Muscle layer of colon (tissue), 2 donors: ENCODE results near the gene B3GAT2.

Experiments used
- H3K27ac ChIP-seq: one replicate; pipeline ENCODE4 v1.7.0; 2013; ENCODE audit warnings: low read depth, mild to moderate bottlenecking, low read length, moderate library complexity
- H3K27me3 ChIP-seq, 2 donors: one replicate each; pipeline ENCODE4 v1.7.0; 2013; ENCODE audit warnings: low read length in 2 of 2, mild to moderate bottlenecking in 2 of 2; ENCODE audit not compliant: insufficient read depth in 2 of 2, control insufficient read depth in 1 of 2
- H3K36me3 ChIP-seq: one replicate; pipeline ENCODE4 v1.7.0; 2013; ENCODE audit warnings: mild to moderate bottlenecking, low read length; ENCODE audit not compliant: insufficient read depth
- H3K4me1 ChIP-seq: one replicate; pipeline ENCODE4 v1.7.0; 2013; ENCODE audit warnings: mild to moderate bottlenecking, low read length; ENCODE audit not compliant: insufficient read depth
- H3K4me3 ChIP-seq, 2 donors: one replicate each; pipeline ENCODE4 v1.7.0; 2013; ENCODE audit warnings: low read length in 2 of 2, low read depth in 1 of 2, mild to moderate bottlenecking in 1 of 2, moderate library complexity in 1 of 2
- H3K9ac ChIP-seq: one replicate; pipeline ENCODE4 v1.7.0; 2013; ENCODE audit warnings: low read length
- H3K9me3 ChIP-seq: one replicate; pipeline ENCODE4 v1.7.0; 2013; ENCODE audit warnings: mild to moderate bottlenecking, low read length
- donor health status: abdominal sarcoma.
- donor health status: Adenocarcinoma of cecum.

B3GAT2 gene

GRCh38 chr6:70860920-70861319, 95.9 kb downstream of the B3GAT2 start:
- Histone ChIP-seq H3K4me1 (no peaks in the 10 kb centered on the region), H3K36me3 (peaks cover 3% of the 10 kb centered on the region)

GRCh38 chr6:70860045-70860444, 96.8 kb downstream of the B3GAT2 start:
- no peaks in the 10 kb centered on the region for H3K27me3 ChIP-seq
- H3K4me3 ChIP-seq = no peak overlapping the region
- H3K27ac ChIP-seq = no peak overlapping the region
- H3K9me3 ChIP-seq = no peaks in the 10 kb centered on the region
- no peak overlapping the region for H3K9ac ChIP-seq
- H3K36me3 ChIP-seq = peaks cover 3% of the 10 kb centered on the region
- H3K4me1 ChIP-seq = no peaks in the 10 kb centered on the region

More at GRCh38 chr6:70860920-70861319, 95.9 kb downstream of the B3GAT2 start:
- Histone ChIP-seq H3K9ac (no peak overlapping the region), H3K27me3 (no peaks in the 10 kb centered on the region), H3K4me3 (no peak overlapping the region), H3K9me3 (no peaks in the 10 kb centered on the region), H3K27ac (no peak overlapping the region)

GRCh38 chr6:70857387-70858077, 99.3 kb downstream of the B3GAT2 start:
- Histone ChIP-seq H3K36me3 (peaks cover 11% of the 10 kb centered on the region), H3K9me3 (no peaks in the 10 kb centered on the region), H3K27ac (no peak overlapping the region), H3K9ac (no peak overlapping the region), H3K4me1 (no peaks in the 10 kb centered on the region), H3K4me3 (no peak overlapping the region), H3K27me3 (no peaks in the 10 kb centered on the region)

GRCh38 chr6:70852667-70853246, 104.1 kb downstream of the B3GAT2 start:
- peaks cover 10% of the 10 kb centered on the region for H3K36me3 ChIP-seq
- no peak overlapping the region for H3K4me3 ChIP-seq
- no peak overlapping the region for H3K27ac ChIP-seq
- H3K27me3 ChIP-seq = no peaks in the 10 kb centered on the region
- H3K9me3 ChIP-seq = no peaks in the 10 kb centered on the region
- no peaks in the 10 kb centered on the region for H3K4me1 ChIP-seq
- no peak overlapping the region for H3K9ac ChIP-seq

GRCh38 chr6:70849348-70850069, 107.4 kb downstream of the B3GAT2 start:
- Histone ChIP-seq H3K27me3 (no peaks in the 10 kb centered on the region), H3K27ac (no peak overlapping the region), H3K9ac (no peak overlapping the region), H3K36me3 (peaks cover 10% of the 10 kb centered on the region), H3K9me3 (no peaks in the 10 kb centered on the region), H3K4me3 (no peak overlapping the region), H3K4me1 (no peaks in the 10 kb centered on the region)

GRCh38 chr6:70847106-70848084, 109.5 kb downstream of the B3GAT2 start:
- Histone ChIP-seq H3K9ac (no peak overlapping the region), H3K27ac (no peak overlapping the region), H3K27me3 (no peaks in the 10 kb centered on the region), H3K36me3 (peaks cover 1% of the 10 kb centered on the region), H3K9me3 (no peaks in the 10 kb centered on the region), H3K4me1 (no peaks in the 10 kb centered on the region), H3K4me3 (no peak overlapping the region)

GRCh38 chr6:70846207-70846835, 110.5 kb downstream of the B3GAT2 start:
- Histone ChIP-seq H3K36me3 (no peaks in the 10 kb centered on the region), H3K9me3 (no peaks in the 10 kb centered on the region), H3K27ac (no peak overlapping the region), H3K4me3 (no peak overlapping the region), H3K4me1 (no peaks in the 10 kb centered on the region), H3K9ac (no peak overlapping the region), H3K27me3 (no peaks in the 10 kb centered on the region)

- Histone ChIP-seq H3K4me3 (no peak overlapping the region), H3K36me3 (no peaks in the 10 kb centered on the region), H3K4me1 (no peaks in the 10 kb centered on the region), H3K27ac (no peak overlapping the region), H3K27me3 (no peaks in the 10 kb centered on the region), H3K9ac (no peak overlapping the region), H3K9me3 (no peaks in the 10 kb centered on the region)
These were observed 112.6 kb downstream of the B3GAT2 start for GRCh38 chr6:70844301-70844700.

GRCh38 chr6:70843328-70843918, 113.4 kb downstream of the B3GAT2 start:
- no peaks in the 10 kb centered on the region for H3K36me3 ChIP-seq
- H3K4me1 ChIP-seq = no peaks in the 10 kb centered on the region
- H3K27me3 ChIP-seq = no peaks in the 10 kb centered on the region
- no peak overlapping the region for H3K9ac ChIP-seq
- H3K9me3 ChIP-seq = no peaks in the 10 kb centered on the region
- H3K27ac ChIP-seq = no peak overlapping the region
- no peak overlapping the region for H3K4me3 ChIP-seq

- Histone ChIP-seq H3K27ac (no peak overlapping the region), H3K9me3 (no peaks in the 10 kb centered on the region), H3K4me1 (no peaks in the 10 kb centered on the region), H3K27me3 (no peaks in the 10 kb centered on the region), H3K36me3 (no peaks in the 10 kb centered on the region), H3K4me3 (no peak overlapping the region), H3K9ac (no peak overlapping the region)
These were observed 114.3 kb downstream of the B3GAT2 start for GRCh38 chr6:70842541-70842940.
